ENCODE data around the gene ZNF397.

Gene ZNF397

GRCh38 chr18:35247412-35248249 is 6.8 kb downstream of the ZNF397 start:
- FAIRE-seq (no peak), DNase-seq (ENCODE audit: insufficient read length) (no peak)
- no peak for TF ChIP-seq POLR2AphosphoS5 (IDR thresholded peaks at IDR 0.05; ENCODE audit: low read depth, low read length)
- no peak for TF ChIP-seq TAF1 (IDR thresholded peaks at IDR 0.05; ENCODE audit: borderline replicate concordance, low read depth, low read length)
- no peak for TF ChIP-seq POLR2A (IDR thresholded peaks at IDR 0.05; ENCODE audit: low read depth, low read length)

DNA sequence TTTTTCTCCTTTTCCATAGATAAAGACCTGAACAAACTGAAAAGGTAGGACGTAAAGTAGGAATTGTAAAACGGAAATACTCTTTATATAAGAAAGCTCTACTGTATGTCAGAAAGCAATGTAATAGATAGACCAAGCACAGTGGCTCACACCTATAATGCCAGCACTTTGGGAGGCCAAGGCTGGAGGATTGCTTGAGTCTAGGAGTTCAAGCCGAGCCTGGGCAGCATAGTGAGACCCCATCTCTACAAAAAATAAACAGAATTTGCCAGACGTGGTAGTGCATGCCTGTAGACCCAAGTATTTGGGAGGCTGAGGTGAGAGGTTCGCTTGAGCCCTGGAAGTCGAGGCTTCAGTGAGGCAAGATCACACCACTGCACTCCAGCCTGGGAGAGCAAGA is 7.6 kb downstream of the ZNF397 start:
- DNase-seq (ENCODE audit: insufficient read length) (no peak), FAIRE-seq (no peak)

DNA sequence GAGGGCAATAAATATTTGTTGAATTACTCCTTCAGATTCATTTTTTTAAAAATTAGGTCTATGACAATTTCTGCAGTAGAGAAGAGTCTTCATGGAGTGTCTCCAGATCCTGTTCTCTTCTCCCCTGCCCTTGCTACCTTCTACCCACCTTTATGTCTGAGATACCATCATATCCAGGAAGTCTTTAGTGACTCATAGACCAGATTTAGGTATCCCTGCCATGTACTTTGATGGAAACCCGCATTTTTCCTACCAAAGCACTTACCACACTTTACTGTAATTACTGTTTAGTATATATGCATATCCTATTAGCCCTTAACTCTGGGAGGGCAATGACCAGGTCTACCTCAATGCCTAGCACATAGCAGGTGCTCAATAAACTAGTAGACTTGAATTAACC is 11.6 kb downstream of the ZNF397 start:
- TF ChIP-seq POLR2A (IDR thresholded peaks at IDR 0.05; ENCODE audit: low read depth, low read length) (no peak), POLR2AphosphoS5 (IDR thresholded peaks at IDR 0.05; ENCODE audit: low read depth, low read length) (no peak), TAF1 (IDR thresholded peaks at IDR 0.05; ENCODE audit: borderline replicate concordance, low read depth, low read length) (no peak)
- no peak for DNase-seq (ENCODE audit: insufficient read length)
- FAIRE-seq, result no peak

More for the DNA sequence above, 7.6 kb downstream of the ZNF397 start:
- TF ChIP-seq POLR2A (IDR thresholded peaks at IDR 0.05; ENCODE audit: low read depth, low read length), result no peak
- no peak for TF ChIP-seq POLR2AphosphoS5 (IDR thresholded peaks at IDR 0.05; ENCODE audit: low read depth, low read length)
- TF ChIP-seq TAF1 (IDR thresholded peaks at IDR 0.05; ENCODE audit: borderline replicate concordance, low read depth, low read length), result no peak

- DNase-seq (ENCODE audit: insufficient read length), result no peak
- no peak for FAIRE-seq
- TF ChIP-seq POLR2AphosphoS5 (IDR thresholded peaks at IDR 0.05; ENCODE audit: low read depth, low read length) (no peak), TAF1 (IDR thresholded peaks at IDR 0.05; ENCODE audit: borderline replicate concordance, low read depth, low read length) (no peak), POLR2A (IDR thresholded peaks at IDR 0.05; ENCODE audit: low read depth, low read length) (no peak)
Observed at GRCh38 chr18:35253655-35254287, 12.9 kb downstream of the ZNF397 start.

DNA sequence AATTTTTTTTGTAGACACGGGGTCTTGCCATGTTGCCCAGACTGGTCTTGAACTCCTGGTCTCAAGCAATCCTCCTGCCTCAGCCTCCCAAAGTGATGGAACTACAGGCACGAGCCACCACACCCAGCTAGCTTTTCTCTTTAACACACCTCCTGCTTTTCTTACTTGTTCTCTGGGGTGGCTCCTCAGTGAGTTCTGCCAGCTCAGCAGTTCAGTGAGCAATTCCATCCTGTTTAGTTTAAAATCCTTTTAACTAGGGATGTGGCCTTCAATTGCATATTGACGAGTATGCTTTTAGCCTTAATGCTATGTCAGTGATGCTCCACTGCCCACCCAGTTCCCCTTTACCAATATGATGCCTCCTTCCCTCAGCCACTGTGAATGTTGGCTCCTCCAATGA is 16.1 kb downstream of the ZNF397 start:
- FAIRE-seq (no peak), DNase-seq (ENCODE audit: insufficient read length) (no peak)
- TF ChIP-seq POLR2AphosphoS5 (IDR thresholded peaks at IDR 0.05; ENCODE audit: low read depth, low read length), result no peak
- no peak for TF ChIP-seq TAF1 (IDR thresholded peaks at IDR 0.05; ENCODE audit: borderline replicate concordance, low read depth, low read length)
- TF ChIP-seq POLR2A (IDR thresholded peaks at IDR 0.05; ENCODE audit: low read depth, low read length), result no peak

DNA sequence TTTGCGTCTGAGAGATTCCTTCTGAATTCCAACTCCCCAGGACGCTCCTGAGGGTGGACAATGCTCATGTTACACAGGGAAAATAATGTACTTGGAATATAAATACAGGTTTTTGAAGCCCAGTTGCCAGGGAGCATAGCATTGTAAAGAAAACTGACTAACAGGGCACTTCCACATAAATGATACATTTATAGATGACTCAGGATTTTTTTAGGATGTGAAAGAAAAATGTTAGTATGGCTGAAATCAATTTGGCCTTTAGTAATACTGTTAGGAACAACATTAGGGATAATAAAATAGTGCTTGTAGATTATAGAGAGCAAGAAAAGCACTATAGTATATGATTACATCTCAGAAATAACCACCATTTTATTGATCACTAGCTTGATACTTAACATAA is 23.6 kb downstream of the ZNF397 start:
- no peak for FAIRE-seq
- no peak for TF ChIP-seq POLR2A (IDR thresholded peaks at IDR 0.05; ENCODE audit: low read depth, low read length)
- TF ChIP-seq TAF1 (IDR thresholded peaks at IDR 0.05; ENCODE audit: borderline replicate concordance, low read depth, low read length), result no peak
- no peak for TF ChIP-seq POLR2AphosphoS5 (IDR thresholded peaks at IDR 0.05; ENCODE audit: low read depth, low read length)

GRCh38 chr18:35267161-35267651 is 26.4 kb downstream of the ZNF397 start:
- TF ChIP-seq TAF1 (IDR thresholded peaks at IDR 0.05; ENCODE audit: borderline replicate concordance, low read depth, low read length), result no peak
- no peak for TF ChIP-seq POLR2A (IDR thresholded peaks at IDR 0.05; ENCODE audit: low read depth, low read length)
- no peak for TF ChIP-seq POLR2AphosphoS5 (IDR thresholded peaks at IDR 0.05; ENCODE audit: low read depth, low read length)
- DNase-seq (ENCODE audit: insufficient read length), result no peak
- no peak for FAIRE-seq

More for the DNA sequence above, 23.6 kb downstream of the ZNF397 start:
- DNase-seq (ENCODE audit: insufficient read length), result no peak

DNA sequence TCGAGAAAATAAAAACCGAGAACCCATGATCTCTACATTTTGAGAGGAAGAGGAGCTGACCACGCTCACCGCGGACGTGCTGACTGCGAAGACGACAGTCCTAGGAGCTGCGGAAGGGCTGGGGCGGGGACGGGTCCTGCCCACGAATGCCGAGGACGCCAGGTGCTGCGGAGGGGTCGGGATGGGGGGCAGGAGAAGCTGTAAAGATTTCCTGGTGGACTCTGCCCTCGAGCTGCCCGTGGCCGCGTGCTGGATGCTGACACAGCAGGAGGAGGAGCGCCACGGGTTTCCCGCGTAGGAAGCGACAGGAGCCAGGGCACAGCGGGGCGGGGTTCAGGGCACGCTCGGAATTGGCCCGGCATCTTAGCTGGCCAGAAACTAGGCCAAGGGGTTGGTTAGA is 27.0 kb downstream of the ZNF397 start:
- FAIRE-seq (no peak), DNase-seq (ENCODE audit: insufficient read length) (no peak)
- no peak for TF ChIP-seq TAF1 (IDR thresholded peaks at IDR 0.05; ENCODE audit: borderline replicate concordance, low read depth, low read length)
- no peak for TF ChIP-seq POLR2A (IDR thresholded peaks at IDR 0.05; ENCODE audit: low read depth, low read length)
- no peak for TF ChIP-seq POLR2AphosphoS5 (IDR thresholded peaks at IDR 0.05; ENCODE audit: low read depth, low read length)

DNA sequence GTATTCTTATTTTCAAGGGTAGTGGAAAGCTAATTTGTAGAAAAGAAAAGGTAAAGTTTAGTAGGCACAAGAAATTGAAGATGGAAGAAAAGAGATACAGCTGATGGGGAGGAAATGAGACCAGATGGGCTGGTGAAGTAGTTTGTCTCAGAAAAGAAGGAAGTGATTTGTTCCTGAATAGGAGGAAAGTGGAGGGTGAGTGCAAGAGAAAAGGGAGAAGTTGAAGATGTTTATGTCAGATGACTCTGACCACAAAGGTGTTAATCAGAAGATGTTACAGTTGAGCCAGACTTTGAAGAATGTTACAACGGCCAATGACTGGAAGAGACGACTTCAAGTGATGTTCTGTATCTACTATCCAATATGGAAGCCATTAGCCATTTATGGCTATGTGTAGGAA is 28.0 kb downstream of the ZNF397 start:
- no peak for DNase-seq (ENCODE audit: insufficient read length)
- TF ChIP-seq POLR2AphosphoS5 (IDR thresholded peaks at IDR 0.05; ENCODE audit: low read depth, low read length) (no peak), POLR2A (IDR thresholded peaks at IDR 0.05; ENCODE audit: low read depth, low read length) (no peak), TAF1 (IDR thresholded peaks at IDR 0.05; ENCODE audit: borderline replicate concordance, low read depth, low read length) (no peak)
- FAIRE-seq, result no peak

- TF ChIP-seq TAF1 (IDR thresholded peaks at IDR 0.05; ENCODE audit: borderline replicate concordance, low read depth, low read length), result no peak
- TF ChIP-seq POLR2AphosphoS5 (IDR thresholded peaks at IDR 0.05; ENCODE audit: low read depth, low read length), result no peak
- no peak for TF ChIP-seq POLR2A (IDR thresholded peaks at IDR 0.05; ENCODE audit: low read depth, low read length)
- FAIRE-seq, result no peak
- no peak for DNase-seq (ENCODE audit: insufficient read length)
Observed at GRCh38 chr18:35271656-35272055, 30.8 kb downstream of the ZNF397 start.

DNA sequence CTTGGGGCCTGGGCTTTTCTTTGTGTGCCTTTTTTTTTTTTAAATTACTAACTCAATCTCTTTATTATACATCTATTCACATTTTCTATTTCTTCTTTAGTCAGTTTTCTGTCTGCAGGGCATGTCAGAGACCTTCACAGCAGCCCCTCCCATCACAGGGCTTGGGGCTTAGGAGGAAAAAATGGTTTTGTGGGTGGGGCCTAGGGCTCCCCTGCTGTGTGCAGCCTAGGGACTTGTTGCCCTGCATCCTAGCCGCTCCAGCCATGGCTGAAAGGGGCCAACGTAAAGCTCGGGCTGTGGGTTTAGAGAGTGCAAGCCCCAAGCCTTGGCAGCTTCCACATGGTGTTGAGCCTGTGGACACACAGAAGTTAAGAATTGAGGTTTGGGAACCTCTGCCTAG is 35.4 kb downstream of the ZNF397 start:
- TF ChIP-seq POLR2AphosphoS5 (IDR thresholded peaks at IDR 0.05; ENCODE audit: low read depth, low read length) (no peak), TAF1 (IDR thresholded peaks at IDR 0.05; ENCODE audit: borderline replicate concordance, low read depth, low read length) (no peak), POLR2A (IDR thresholded peaks at IDR 0.05; ENCODE audit: low read depth, low read length) (no peak)
- no peak for FAIRE-seq
- DNase-seq (ENCODE audit: insufficient read length), result no peak

- TF ChIP-seq POLR2AphosphoS5 (IDR thresholded peaks at IDR 0.05; ENCODE audit: low read depth, low read length), result no peak
- TF ChIP-seq POLR2A (IDR thresholded peaks at IDR 0.05; ENCODE audit: low read depth, low read length), result no peak
- no peak for TF ChIP-seq TAF1 (IDR thresholded peaks at IDR 0.05; ENCODE audit: borderline replicate concordance, low read depth, low read length)
- DNase-seq (ENCODE audit: insufficient read length), result no peak
- no peak for FAIRE-seq
Observed at GRCh38 chr18:35277633-35278032, 36.8 kb downstream of the ZNF397 start.
